SIG-M5 treated with dmso at 0.1 percent for 504 hours (cell line): ENCODE measurements around the gene ARID5A.
"Not testable (repeated sequence)": the region's sequence is repeated elsewhere in the genome, so short reads cannot be mapped to it uniquely, and the experiment has no call there.

Source experiments
- DNase-seq: peaks from one replicate; lab custom pipeline; 2025; ENCODE audit not compliant: unreplicated experiment; lab: John Stamatoyannopoulos, UW

The ARID5A gene

GRCh38 chr2:96539215-96539920 is 2.8 kb downstream of the ARID5A start:
- DNase-seq: no peak

- no peak for DNase-seq
Measured at GRCh38 chr2:96540136-96540535, 3.6 kb downstream of the ARID5A start.

- no peak for DNase-seq
Measured at GRCh38 chr2:96541398-96542152, 5.0 kb downstream of the ARID5A start.

GRCh38 chr2:96542357-96542977 is 5.9 kb downstream of the ARID5A start:
- no peak for DNase-seq

GRCh38 chr2:96546321-96546720 is 9.8 kb downstream of the ARID5A start:
- DNase-seq: no peak

GRCh38 chr2:96546797-96547196 is 10.2 kb downstream of the ARID5A start:
- DNase-seq: no peak

- no peak for DNase-seq
Measured at GRCh38 chr2:96547203-96547641, 10.7 kb downstream of the ARID5A start.

- no peak for DNase-seq
Measured at GRCh38 chr2:96547731-96548171, 11.2 kb downstream of the ARID5A start.

GRCh38 chr2:96548558-96549465 is 12.3 kb downstream of the ARID5A start:
- no peak for DNase-seq

- no peak for DNase-seq
Measured at GRCh38 chr2:96549466-96549785, 12.9 kb downstream of the ARID5A start.

- peak; percentile 32 for DNase-seq
Measured at GRCh38 chr2:96549967-96550786, 13.6 kb downstream of the ARID5A start.

GRCh38 chr2:96550787-96551604 is 14.4 kb downstream of the ARID5A start:
- no peak for DNase-seq

GRCh38 chr2:96551605-96552314 is 15.2 kb downstream of the ARID5A start:
- DNase-seq: no peak

GRCh38 chr2:96552315-96553175 is 16.0 kb downstream of the ARID5A start:
- no peak for DNase-seq

- DNase-seq: no peak
Measured at GRCh38 chr2:96553176-96553956, 16.8 kb downstream of the ARID5A start.

- not testable (repeated sequence) for DNase-seq
Measured at GRCh38 chr2:96553957-96554292, 17.4 kb downstream of the ARID5A start.
